Activated CD8-positive, alpha-beta memory T cell treated with anti-CD3 and anti-CD28 coated beads for 36 hours (primary cell): ENCODE data around the gene PAPOLA. TPM values are rescaled to one million over a fixed set of nuclear protein-coding genes. Genes with fewer than 3 reads are reported as not detected.

Source experiments
- CTCF ChIA-PET: fragments of 350-600 bp; sonication (Branson Sonifier 250); formaldehyde crosslinking; loops from one replicate; lab custom pipeline; 2021; ENCODE audit warnings: antibody characterized with exemption; lab: Charles Lee
- POLR2A ChIA-PET: fragments of 350-600 bp; sonication (Branson Sonifier 250); formaldehyde crosslinking; loops from one replicate; lab custom pipeline; 2021; ENCODE audit warnings: antibody characterized with exemption; lab: Charles Lee
- total RNA-seq, 2 experiments: library from RNA; stranded (reverse); gene quantifications; one replicate each; pipeline ENCODE4 v1.2.3, GENCODE V29; 2021

PAPOLA gene
- total RNA-seq, 2 experiments from 2014 or later: 202 TPM

- ChIA-PET CTCF (interaction anchor here (0.6 to 0.7 kb wide), 2 partner anchors 115 to 249 kb away, joined by 3 to 7 read pairs; no protein-coding TSS in a partner anchor), POLR2A (no interaction called here)
Observed at GRCh38 chr14:96598332-96598928, 96.2 kb downstream of the PAPOLA start.

GRCh38 chr14:96599076-96599475 is 96.9 kb downstream of the PAPOLA start:
- ChIA-PET POLR2A (no interaction called here), CTCF (no interaction called here)

- CTCF ChIA-PET: no interaction called here
- POLR2A ChIA-PET: no interaction called here
Observed at GRCh38 chr14:96602186-96602585, 100.0 kb downstream of the PAPOLA start.

GRCh38 chr14:96603350-96604255 is 101.4 kb downstream of the PAPOLA start:
- POLR2A ChIA-PET: no interaction called here
- CTCF ChIA-PET: no interaction called here

GRCh38 chr14:96614481-96614881 is 112.3 kb downstream of the PAPOLA start:
- ChIA-PET CTCF (no interaction called here), POLR2A (no interaction called here)

GRCh38 chr14:96616161-96616721 is 114.1 kb downstream of the PAPOLA start:
- POLR2A ChIA-PET: no interaction called here
- CTCF ChIA-PET: no interaction called here

Other genes starting within 250 kb of the PAPOLA start
- not detected for gene BDKRB1, start 246.2 kb upstream of the PAPOLA start, total RNA-seq
- gene ATG2B, start 139.0 kb upstream of the PAPOLA start, total RNA-seq: 10 to 100 TPM; 19.6 to 20.6 TPM
- gene GSKIP, start 138.9 kb upstream of the PAPOLA start, total RNA-seq: 10 to 100 TPM; 23.5 to 24.8 TPM
- 1 to 10 TPM in 1 of 2 experiments, under 1 TPM in 1; 0.99 to 1.4 TPM for gene AK7, start 110.3 kb upstream of the PAPOLA start, total RNA-seq